ENCODE data around the gene HIPK2. TPM values are rescaled to one million over a fixed set of nuclear protein-coding genes. Genes with fewer than 3 reads are reported as not detected.

HIPK2 gene
- total RNA-seq, 2 donors from 2014 or later, result 54.4 to 72.7 TPM

GRCh38 chr7:139738101-139738489 is 39.7 kb downstream of the HIPK2 start:
- no peak overlapping the region for H3K27ac ChIP-seq
- no peak overlapping the region for H3K4me3 ChIP-seq
- peaks cover 3% of the 10 kb centered on the region for H3K4me1 ChIP-seq (replicated peaks)
- H3K9me3 ChIP-seq, result no peaks in the 10 kb centered on the region
- TF ChIP-seq, protein P1, sequence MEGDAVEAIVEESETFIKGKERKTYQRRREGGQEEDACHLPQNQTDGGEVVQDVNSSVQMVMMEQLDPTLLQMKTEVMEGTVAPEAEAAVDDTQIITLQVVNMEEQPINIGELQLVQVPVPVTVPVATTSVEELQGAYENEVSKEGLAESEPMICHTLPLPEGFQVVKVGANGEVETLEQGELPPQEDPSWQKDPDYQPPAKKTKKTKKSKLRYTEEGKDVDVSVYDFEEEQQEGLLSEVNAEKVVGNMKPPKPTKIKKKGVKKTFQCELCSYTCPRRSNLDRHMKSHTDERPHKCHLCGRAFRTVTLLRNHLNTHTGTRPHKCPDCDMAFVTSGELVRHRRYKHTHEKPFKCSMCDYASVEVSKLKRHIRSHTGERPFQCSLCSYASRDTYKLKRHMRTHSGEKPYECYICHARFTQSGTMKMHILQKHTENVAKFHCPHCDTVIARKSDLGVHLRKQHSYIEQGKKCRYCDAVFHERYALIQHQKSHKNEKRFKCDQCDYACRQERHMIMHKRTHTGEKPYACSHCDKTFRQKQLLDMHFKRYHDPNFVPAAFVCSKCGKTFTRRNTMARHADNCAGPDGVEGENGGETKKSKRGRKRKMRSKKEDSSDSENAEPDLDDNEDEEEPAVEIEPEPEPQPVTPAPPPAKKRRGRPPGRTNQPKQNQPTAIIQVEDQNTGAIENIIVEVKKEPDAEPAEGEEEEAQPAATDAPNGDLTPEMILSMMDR (IDR thresholded peaks at IDR 0.05), result no peak
- no peak for TF ChIP-seq POLR2A (IDR thresholded peaks at IDR 0.05)
- TF ChIP-seq POLR2AphosphoS5 (IDR thresholded peaks at IDR 0.05), result no peak
- DNase-seq (ENCODE audit: low spot score), result no peak
- H3K36me3 ChIP-seq, result no peaks in the 10 kb centered on the region
- intact Hi-C loops (cut with DNase I), result loop anchor here (5.0 kb wide), 1 partner anchor 56 kb away; no protein-coding TSS in a partner anchor
- H3K27me3 ChIP-seq (replicated peaks; ENCODE audit: insufficient read depth), result no peaks in the 10 kb centered on the region
- WGBS, result 70% methylated on average over 6 of the region's 6 CpGs

DNA sequence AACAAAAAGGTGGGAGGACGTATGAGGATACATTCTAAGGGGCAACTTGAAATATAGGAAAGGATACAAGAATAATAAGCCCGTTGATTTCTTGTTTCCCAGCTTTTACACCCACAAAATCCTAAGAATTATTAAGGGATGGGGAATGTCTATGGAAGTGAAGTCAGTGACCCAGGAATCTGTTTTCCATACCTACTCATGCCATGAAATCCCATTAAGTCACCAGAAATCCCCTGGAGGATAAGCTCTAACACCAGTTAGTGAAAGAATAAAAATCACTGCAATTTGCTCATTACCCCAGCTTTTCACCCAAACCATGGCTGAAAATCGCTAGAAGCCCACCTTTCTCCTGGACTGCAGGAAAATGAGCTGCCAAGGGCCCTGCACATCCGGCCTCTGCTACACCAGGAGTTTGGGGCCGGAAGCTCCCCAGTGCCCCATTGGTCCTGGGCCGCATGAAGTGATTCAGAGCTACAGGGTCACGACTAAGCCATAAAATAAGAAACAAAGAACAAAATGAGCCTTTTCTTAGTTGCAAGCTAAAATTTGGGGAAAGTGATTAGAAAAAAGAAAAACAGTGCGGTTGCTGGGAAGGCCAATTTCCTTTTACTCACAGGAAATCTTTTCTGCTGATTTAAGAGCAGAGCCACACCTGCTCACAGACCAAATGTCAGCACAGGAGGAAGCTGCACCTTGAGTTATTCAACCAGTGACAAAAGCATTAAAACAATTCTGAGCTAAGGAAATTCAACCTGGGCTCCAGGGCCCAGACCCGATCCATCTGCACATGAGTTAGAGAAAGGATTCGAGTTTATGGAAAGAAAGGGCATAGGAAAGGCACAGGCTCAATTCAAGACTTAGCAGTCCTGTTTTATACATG is 40.3 kb downstream of the HIPK2 start:
- Histone ChIP-seq H3K4me3 (no peak overlapping the region), H3K36me3 (no peaks in the 10 kb centered on the region), H3K4me1 (replicated peaks) (no peaks in the 10 kb centered on the region), H3K27me3 (replicated peaks; ENCODE audit: insufficient read depth) (no peaks in the 10 kb centered on the region), H3K27ac (no peak overlapping the region), H3K9me3 (no peaks in the 10 kb centered on the region)
- 78% methylated on average over 10 of the region's 10 CpGs for WGBS
- no peak for DNase-seq (ENCODE audit: low spot score)
- TF ChIP-seq, protein P1 (IDR thresholded peaks at IDR 0.05), result no peak
- no peak for TF ChIP-seq POLR2AphosphoS5 (IDR thresholded peaks at IDR 0.05)
- no peak for TF ChIP-seq POLR2A (IDR thresholded peaks at IDR 0.05)
- intact Hi-C loops (cut with DNase I), result loop anchor here (5.0 kb wide), 1 partner anchor 55 kb away; no protein-coding TSS in a partner anchor

DNA sequence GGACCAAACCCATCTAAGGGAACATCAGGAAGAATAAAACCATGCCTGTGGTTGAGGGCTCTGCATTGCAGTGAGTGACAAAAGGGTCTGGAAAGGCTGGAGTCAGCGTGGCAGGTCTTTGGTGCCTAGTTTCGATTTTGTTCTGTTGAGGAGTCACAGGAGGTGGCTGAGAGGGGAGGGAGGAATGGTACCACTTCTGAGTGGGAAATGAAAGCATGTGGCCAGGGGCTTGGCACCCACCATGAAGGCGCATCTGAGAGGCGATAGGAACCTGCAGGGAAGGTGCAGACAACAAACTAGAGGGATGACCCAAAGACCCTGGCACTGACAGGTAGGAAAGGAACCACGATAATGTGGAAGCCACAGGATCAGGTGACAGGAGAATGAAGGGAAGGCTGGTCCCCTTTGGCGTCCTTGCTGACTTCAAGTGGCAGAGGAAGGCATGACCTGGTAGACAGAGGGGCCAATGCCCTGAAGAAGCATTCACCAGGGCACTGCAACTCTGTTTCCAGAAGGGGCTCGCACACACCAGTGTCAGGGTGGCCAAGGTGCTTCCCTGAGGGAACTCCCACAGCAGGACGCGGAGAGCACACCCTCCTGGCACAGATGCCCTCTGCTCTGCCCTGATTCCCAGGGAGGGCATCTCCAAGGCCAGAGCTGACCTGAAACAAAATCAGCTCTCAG is 41.7 kb downstream of the HIPK2 start:
- Histone ChIP-seq H3K27me3 (replicated peaks; ENCODE audit: insufficient read depth) (no peaks in the 10 kb centered on the region), H3K4me3 (no peak overlapping the region), H3K4me1 (replicated peaks) (peaks cover 10% of the 10 kb centered on the region), H3K36me3 (no peaks in the 10 kb centered on the region), H3K9me3 (no peaks in the 10 kb centered on the region), H3K27ac (no peak overlapping the region)
- DNase-seq (ENCODE audit: low spot score), result no peak
- TF ChIP-seq, protein P1 (IDR thresholded peaks at IDR 0.05), result no peak
- no peak for TF ChIP-seq POLR2A (IDR thresholded peaks at IDR 0.05)
- intact Hi-C loops (cut with DNase I), result loop anchor here (5.0 kb wide), 1 partner anchor 54 kb away; no protein-coding TSS in a partner anchor
- 94% methylated on average over 9 of the region's 9 CpGs for WGBS

DNA sequence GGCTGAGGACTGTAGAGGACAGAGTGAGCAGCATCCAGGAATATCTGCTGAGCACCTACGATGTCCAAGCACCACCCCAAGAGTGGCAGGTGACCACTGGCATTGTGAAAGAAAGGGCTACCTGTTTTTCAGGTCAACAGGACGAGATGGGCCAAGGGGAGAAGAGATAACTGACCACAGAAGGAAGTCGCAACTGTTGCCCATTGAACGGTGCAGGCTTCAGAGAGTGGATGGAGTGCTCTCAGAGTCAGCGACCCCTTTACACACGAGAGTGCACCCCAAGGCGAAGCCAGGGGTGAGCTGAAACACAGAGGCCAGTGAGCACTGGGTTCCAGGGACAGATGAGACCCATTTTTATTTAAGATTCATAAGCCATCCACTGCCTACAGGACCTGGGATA is 42.3 kb downstream of the HIPK2 start:
- H3K27ac ChIP-seq, result no peak overlapping the region
- no peaks in the 10 kb centered on the region for H3K9me3 ChIP-seq
- no peaks in the 10 kb centered on the region for H3K27me3 ChIP-seq (replicated peaks; ENCODE audit: insufficient read depth)
- peaks cover 15% of the 10 kb centered on the region for H3K4me1 ChIP-seq (replicated peaks)
- no peak overlapping the region for H3K4me3 ChIP-seq
- TF ChIP-seq POLR2A (IDR thresholded peaks at IDR 0.05) (no peak), POLR2AphosphoS5 (IDR thresholded peaks at IDR 0.05) (no peak)
- TF ChIP-seq, protein P1 (IDR thresholded peaks at IDR 0.05), result no peak
- no peak for DNase-seq (ENCODE audit: low spot score)
- no peaks in the 10 kb centered on the region for H3K36me3 ChIP-seq
- WGBS, result 90% methylated on average over 7 of the region's 7 CpGs
- intact Hi-C loops (cut with DNase I), result loop anchor here (5.0 kb wide), 1 partner anchor 53 kb away; no protein-coding TSS in a partner anchor
